Measurements from ENCODE around the gene MIS18A.
"Not testable (repeated sequence)": the region's sequence is repeated elsewhere in the genome, so short reads cannot be mapped to it uniquely, and the experiment has no call there.

The MIS18A gene

DNA sequence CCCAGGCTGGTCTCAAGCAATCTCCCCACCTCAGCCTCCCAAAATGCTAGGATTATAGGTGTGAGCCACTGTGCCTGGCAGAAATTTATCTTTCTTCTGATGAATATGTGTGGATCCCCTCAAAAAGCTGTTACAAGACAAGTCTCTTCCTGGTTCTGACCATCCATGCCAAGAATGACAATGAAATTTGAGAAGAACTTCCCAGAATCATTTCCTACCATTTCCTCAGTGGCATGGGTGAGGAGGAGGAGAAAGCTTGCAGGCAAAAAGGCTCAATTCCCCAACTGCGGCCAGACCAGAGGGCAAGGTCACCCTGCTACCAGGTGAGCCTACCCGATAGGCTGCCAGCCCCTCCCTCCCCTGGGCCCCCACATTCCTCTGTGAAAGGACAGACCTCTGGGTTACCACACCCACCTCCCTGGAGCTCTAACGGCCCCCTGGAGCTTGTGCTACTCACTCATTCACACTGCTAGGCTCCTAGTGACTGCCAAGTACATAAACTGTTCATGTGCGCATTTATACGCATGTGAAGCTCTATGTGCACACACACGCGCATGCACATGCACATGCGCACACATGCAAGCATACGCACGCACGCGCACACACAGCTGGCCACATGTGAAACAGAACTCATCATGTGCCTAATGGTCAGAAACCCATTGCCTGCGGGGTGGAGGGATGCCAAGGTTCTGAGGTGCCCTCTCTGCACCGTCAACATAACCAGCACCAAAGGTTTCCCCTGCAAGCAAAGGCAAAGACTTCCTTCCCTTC lies 36.8 kb upstream of the MIS18A start:
- TF ChIP-seq, protein P1, sequence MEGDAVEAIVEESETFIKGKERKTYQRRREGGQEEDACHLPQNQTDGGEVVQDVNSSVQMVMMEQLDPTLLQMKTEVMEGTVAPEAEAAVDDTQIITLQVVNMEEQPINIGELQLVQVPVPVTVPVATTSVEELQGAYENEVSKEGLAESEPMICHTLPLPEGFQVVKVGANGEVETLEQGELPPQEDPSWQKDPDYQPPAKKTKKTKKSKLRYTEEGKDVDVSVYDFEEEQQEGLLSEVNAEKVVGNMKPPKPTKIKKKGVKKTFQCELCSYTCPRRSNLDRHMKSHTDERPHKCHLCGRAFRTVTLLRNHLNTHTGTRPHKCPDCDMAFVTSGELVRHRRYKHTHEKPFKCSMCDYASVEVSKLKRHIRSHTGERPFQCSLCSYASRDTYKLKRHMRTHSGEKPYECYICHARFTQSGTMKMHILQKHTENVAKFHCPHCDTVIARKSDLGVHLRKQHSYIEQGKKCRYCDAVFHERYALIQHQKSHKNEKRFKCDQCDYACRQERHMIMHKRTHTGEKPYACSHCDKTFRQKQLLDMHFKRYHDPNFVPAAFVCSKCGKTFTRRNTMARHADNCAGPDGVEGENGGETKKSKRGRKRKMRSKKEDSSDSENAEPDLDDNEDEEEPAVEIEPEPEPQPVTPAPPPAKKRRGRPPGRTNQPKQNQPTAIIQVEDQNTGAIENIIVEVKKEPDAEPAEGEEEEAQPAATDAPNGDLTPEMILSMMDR (IDR thresholded peaks at IDR 0.05; ENCODE audit: low read depth, low read length), result no peak
- peaks cover 82% of the 10 kb centered on the region for H3K36me3 ChIP-seq
- H3K4me3 ChIP-seq (ENCODE audit: low read depth, low read length), result no peak overlapping the region
- no peaks in the 10 kb centered on the region for H3K4me1 ChIP-seq
- H3K9me3 ChIP-seq, result no peaks in the 10 kb centered on the region
- DNase-seq, result no peak
- no peaks in the 10 kb centered on the region for H3K27me3 ChIP-seq

DNA sequence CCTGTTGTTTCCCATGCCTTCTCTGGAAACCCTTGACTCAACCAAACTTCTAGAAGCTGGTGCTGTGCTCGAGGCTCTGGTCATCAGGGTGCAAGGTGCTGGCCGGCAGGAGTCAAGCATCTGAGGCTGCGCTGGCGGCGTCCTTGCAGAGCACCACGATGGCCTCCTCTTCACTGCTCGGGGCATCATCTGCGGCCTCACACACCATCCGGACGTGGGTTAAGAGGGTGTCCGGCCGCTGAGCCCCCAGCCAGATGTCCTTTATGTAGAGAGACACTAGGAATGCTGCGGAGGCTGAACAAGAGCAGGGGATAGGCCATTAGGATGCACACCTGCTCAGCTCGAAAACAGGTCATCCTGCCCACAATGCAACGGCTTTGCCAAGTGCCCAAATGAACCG lies 36.0 kb upstream of the MIS18A start:
- peaks cover 78% of the 10 kb centered on the region for H3K36me3 ChIP-seq
- H3K27me3 ChIP-seq, result no peaks in the 10 kb centered on the region
- H3K4me1 ChIP-seq, result no peaks in the 10 kb centered on the region
- no peak overlapping the region for H3K4me3 ChIP-seq (ENCODE audit: low read depth, low read length)
- DNase-seq, result no peak
- TF ChIP-seq, protein P1 (IDR thresholded peaks at IDR 0.05; ENCODE audit: low read depth, low read length), result no peak
- H3K9me3 ChIP-seq, result no peaks in the 10 kb centered on the region

DNA sequence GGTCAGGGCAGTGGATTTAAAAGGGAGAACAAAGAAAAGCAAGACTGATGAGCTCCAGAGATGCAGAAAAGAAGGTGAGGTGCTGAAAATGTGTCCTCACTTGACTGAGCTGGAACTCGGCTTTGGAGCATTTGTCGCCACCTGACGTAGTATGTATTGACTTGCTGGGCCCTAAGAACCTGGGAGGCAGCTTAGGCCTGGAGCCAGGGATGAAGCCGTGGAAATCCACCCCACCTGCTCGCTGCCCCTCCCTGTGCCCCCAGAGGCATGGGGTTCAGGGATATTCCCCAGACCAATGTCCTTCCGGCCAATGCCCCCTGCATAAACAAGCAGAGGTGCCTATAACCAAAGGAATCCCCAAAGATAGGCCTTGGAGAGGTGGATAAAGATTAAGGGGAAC lies 34.1 kb upstream of the MIS18A start:
- Histone ChIP-seq H3K4me1 (no peaks in the 10 kb centered on the region), H3K27me3 (no peaks in the 10 kb centered on the region), H3K36me3 (peaks cover 64% of the 10 kb centered on the region), H3K9me3 (no peaks in the 10 kb centered on the region), H3K4me3 (ENCODE audit: low read depth, low read length) (no peak overlapping the region)
- DNase-seq, result no peak
- TF ChIP-seq, protein P1 (IDR thresholded peaks at IDR 0.05; ENCODE audit: low read depth, low read length), result no peak

DNA sequence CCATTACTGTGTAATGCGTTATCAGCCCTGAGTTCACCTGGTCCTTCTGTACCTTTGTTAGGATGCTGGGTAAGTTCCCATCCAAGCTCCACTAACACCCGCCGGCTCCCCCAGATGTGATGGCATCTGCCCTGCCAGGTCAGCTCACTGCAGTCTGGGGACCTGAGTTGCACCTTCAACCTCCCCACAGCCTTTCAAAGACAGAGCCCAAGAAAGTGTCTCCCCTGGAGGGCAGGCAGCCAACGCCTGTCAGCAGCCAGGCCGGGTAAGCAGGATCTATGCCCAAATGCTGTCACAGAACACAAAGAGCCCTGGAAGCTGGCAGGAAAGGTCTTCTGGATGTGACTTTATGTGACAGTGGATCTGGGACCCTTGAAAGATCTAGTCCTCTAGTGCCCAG lies 33.5 kb upstream of the MIS18A start:
- Histone ChIP-seq H3K36me3 (peaks cover 57% of the 10 kb centered on the region), H3K9me3 (no peaks in the 10 kb centered on the region), H3K4me1 (no peaks in the 10 kb centered on the region), H3K27me3 (no peaks in the 10 kb centered on the region), H3K4me3 (ENCODE audit: low read depth, low read length) (no peak overlapping the region)
- DNase-seq, result no peak
- TF ChIP-seq, protein P1 (IDR thresholded peaks at IDR 0.05; ENCODE audit: low read depth, low read length), result no peak

DNA sequence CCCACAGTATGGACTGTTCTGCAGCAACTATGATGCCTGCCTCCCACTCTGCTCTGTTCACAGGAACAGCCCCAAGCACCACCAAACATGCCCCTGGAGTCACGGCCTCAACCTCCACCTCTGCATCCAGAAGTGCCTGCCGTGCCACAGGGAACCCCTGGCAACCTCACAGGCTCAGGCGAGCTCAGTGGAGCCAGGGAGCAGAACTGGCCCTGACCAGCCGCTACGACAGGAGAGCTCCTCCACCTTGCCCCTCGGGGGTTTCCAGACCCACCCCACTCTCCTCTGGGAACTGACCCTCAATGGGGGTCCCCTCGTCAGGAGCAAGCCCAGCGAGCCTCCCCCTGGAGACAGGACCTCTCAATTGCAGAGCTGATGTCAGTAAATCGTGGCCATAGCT lies 32.8 kb upstream of the MIS18A start:
- H3K4me3 ChIP-seq (ENCODE audit: low read depth, low read length), result no peak overlapping the region
- H3K27me3 ChIP-seq, result no peaks in the 10 kb centered on the region
- peaks cover 54% of the 10 kb centered on the region for H3K36me3 ChIP-seq
- TF ChIP-seq, protein P1 (IDR thresholded peaks at IDR 0.05; ENCODE audit: low read depth, low read length), result no peak
- H3K4me1 ChIP-seq, result no peaks in the 10 kb centered on the region
- no peak for DNase-seq
- H3K9me3 ChIP-seq, result no peaks in the 10 kb centered on the region

DNA sequence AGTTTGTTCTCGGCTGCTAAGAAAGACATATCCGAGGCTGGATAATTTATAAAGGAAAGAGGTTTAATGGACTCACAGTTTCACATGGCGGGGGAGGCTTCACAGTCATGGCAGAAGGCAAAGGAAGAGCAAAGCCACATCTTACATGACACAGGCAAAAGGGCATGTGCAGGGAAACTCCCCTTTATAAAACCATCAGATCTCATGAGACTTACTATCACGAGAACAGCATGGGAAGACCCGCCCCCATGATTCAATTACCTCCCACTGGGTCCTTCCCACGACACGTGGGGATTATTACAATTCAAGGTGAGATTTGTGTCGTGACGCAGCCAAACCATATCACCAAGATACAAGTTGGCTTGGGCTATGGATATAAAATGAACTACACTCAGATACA lies 32.1 kb upstream of the MIS18A start:
- not testable (repeated sequence) for DNase-seq; H3K4me3 ChIP-seq (ENCODE audit: low read depth, low read length); H3K27me3 ChIP-seq; H3K9me3 ChIP-seq; H3K4me1 ChIP-seq
- H3K36me3 ChIP-seq, result peaks cover 49% of the 10 kb centered on the region

Data from BE2C (cell line).